Right atrium auricular region (tissue), 2 donors: ENCODE measurements around the gene LTBP2. TPM values are rescaled to one million over a fixed set of nuclear protein-coding genes. Genes with fewer than 3 reads are reported as not detected.
A peak's percentile ranks its signal among the peaks of the same experiment; 100 is the strongest.

Source experiments
- DNase-seq: peaks from one replicate; pipeline ENCODE4 v3.0.0-alpha.2; 2019; ENCODE audit warnings: low spot score
- H3K27ac ChIP-seq, 2 donors: fragments of 200-600 bp; sonication (generic); 1 replicate in 1 of 2; 2 replicates in 1 of 2; pipeline ENCODE4 v1.5.1; 2016 to 2019
- H3K27me3 ChIP-seq, 2 donors: fragments of 200-600 bp; sonication (generic); one replicate each; pipeline versions ENCODE4 v1.5.1 to v1.6.0; 2017 to 2019
- H3K36me3 ChIP-seq: fragments of 200-600 bp; sonication (generic); one replicate; pipeline ENCODE4 v1.5.1; 2016
- H3K4me1 ChIP-seq, 2 donors: fragments of 200-600 bp; sonication (generic); one replicate each; pipeline versions ENCODE4 v1.5.1 to v1.6.0; 2017 to 2019
- H3K4me3 ChIP-seq, 2 donors: fragments of 200-600 bp; sonication (generic); 1 replicate in 1 of 2; 2 replicates in 1 of 2; pipeline ENCODE4 v1.5.1; 2017 to 2019; ENCODE audit warnings: mild to moderate bottlenecking in 1 of 2, moderate library complexity in 1 of 2
- H3K9me3 ChIP-seq, 2 donors: fragments of 200-600 bp; sonication (generic); one replicate each; pipeline ENCODE4 v1.5.1; 2019
- total RNA-seq, 2 donors: library from RNA; depleted of rRNA; stranded (reverse); fragments of >200 nt; gene quantifications; one replicate each; pipeline ENCODE4 v1.1.0, GENCODE V29; 2016
- TF ChIP-seq, protein P1 (sequence below), 2 donors: fragments of 200-600 bp; sonication (generic); IDR thresholded peaks; one replicate each; pipeline ENCODE4 v1.5.1; 2019; ENCODE audit warnings: antibody characterized with exemption in 2 of 2

The LTBP2 gene
- total RNA-seq, 2 donors from 2014 or later: 32.1 to 102 TPM

- no peaks in the 10 kb centered on the region for H3K9me3 ChIP-seq
- H3K4me1 ChIP-seq: peaks cover 0 to 17% of the 10 kb centered on the region in 2 donors
- DNase-seq: no peak
- TF ChIP-seq, protein P1, sequence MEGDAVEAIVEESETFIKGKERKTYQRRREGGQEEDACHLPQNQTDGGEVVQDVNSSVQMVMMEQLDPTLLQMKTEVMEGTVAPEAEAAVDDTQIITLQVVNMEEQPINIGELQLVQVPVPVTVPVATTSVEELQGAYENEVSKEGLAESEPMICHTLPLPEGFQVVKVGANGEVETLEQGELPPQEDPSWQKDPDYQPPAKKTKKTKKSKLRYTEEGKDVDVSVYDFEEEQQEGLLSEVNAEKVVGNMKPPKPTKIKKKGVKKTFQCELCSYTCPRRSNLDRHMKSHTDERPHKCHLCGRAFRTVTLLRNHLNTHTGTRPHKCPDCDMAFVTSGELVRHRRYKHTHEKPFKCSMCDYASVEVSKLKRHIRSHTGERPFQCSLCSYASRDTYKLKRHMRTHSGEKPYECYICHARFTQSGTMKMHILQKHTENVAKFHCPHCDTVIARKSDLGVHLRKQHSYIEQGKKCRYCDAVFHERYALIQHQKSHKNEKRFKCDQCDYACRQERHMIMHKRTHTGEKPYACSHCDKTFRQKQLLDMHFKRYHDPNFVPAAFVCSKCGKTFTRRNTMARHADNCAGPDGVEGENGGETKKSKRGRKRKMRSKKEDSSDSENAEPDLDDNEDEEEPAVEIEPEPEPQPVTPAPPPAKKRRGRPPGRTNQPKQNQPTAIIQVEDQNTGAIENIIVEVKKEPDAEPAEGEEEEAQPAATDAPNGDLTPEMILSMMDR (IDR thresholded peaks at IDR 0.05): no peak
- no peaks in the 10 kb centered on the region for H3K36me3 ChIP-seq
- no peak overlapping the region for H3K4me3 ChIP-seq
- no peaks in the 10 kb centered on the region for H3K27me3 ChIP-seq
- peak overlapping the region; percentile 47 for H3K27ac ChIP-seq
Measured at GRCh38 chr14:74645756-74646470, 33.9 kb upstream of the LTBP2 start.

DNA sequence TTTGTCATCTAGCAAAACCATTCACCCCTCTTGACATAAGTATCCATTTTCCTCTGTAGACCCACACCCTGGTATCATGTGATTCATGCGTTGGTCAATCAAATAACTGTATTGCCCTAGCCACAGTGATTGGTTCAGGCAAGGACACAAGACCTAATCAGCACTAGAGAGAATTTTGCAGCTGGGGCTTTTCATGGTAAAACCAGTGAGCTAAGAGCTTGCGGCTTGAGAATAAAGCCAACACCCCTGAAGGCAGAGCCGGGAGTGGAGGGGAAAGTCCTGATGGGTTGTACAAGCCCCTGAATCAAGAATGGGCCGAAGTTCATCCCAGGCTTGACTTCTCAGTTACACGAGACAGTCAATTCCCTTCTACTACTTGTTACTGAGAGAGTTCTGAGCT is 33.2 kb upstream of the LTBP2 start:
- H3K9me3 ChIP-seq: no peaks in the 10 kb centered on the region
- H3K27ac ChIP-seq: peak overlapping the region; percentile 47
- no peak overlapping the region for H3K4me3 ChIP-seq
- TF ChIP-seq, protein P1 (IDR thresholded peaks at IDR 0.05): no peak
- no peaks in the 10 kb centered on the region for H3K27me3 ChIP-seq
- H3K36me3 ChIP-seq: no peaks in the 10 kb centered on the region
- DNase-seq: no peak
- peaks cover 0 to 17% of the 10 kb centered on the region in 2 donors for H3K4me1 ChIP-seq

GRCh38 chr14:74641601-74642391 is 29.8 kb upstream of the LTBP2 start:
- Histone ChIP-seq H3K9me3 (no peaks in the 10 kb centered on the region), H3K36me3 (no peaks in the 10 kb centered on the region), H3K27me3 (no peaks in the 10 kb centered on the region), H3K27ac (peak overlapping the region in 1 of 2 donors; percentile 45), H3K4me1 (peaks cover 0 to 25% of the 10 kb centered on the region in 2 donors), H3K4me3 (no peak overlapping the region)
- no peak for DNase-seq
- TF ChIP-seq, protein P1 (IDR thresholded peaks at IDR 0.05): no peak

- peak overlapping the region in 1 of 2 donors; percentile 55 for H3K27ac ChIP-seq
Measured at GRCh38 chr14:74638966-74639365, 26.9 kb upstream of the LTBP2 start.

DNA sequence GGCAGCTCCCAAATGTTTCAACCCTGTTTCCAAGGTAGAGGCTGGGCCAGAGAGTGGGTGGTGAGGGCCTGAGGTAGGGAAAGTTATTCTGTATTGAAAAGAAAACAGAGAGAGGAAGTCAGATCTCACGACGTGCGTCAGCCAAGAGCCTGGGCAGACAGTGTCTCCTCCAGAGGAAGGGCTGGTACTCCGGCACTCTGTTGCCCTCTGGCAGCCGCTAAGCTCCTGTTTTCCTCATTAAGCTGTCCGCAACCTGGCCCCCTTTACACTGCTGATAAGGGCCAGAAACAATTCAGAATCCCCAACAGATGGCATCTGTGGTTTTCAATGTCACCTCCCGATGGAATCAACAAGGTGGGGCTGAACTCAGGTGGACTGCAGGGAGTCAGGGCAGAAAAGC is 26.0 kb upstream of the LTBP2 start:
- H3K4me3 ChIP-seq: no peak overlapping the region
- peak overlapping the region; percentile 53 to 55 for H3K27ac ChIP-seq
- no peaks in the 10 kb centered on the region for H3K27me3 ChIP-seq
- peaks cover 0 to 26% of the 10 kb centered on the region in 2 donors for H3K4me1 ChIP-seq
- no peaks in the 10 kb centered on the region for H3K9me3 ChIP-seq
- no peak for DNase-seq
- no peaks in the 10 kb centered on the region for H3K36me3 ChIP-seq
- TF ChIP-seq, protein P1 (IDR thresholded peaks at IDR 0.05): no peak

More at GRCh38 chr14:74638966-74639365, 26.9 kb upstream of the LTBP2 start:
- Histone ChIP-seq H3K27me3 (no peaks in the 10 kb centered on the region), H3K4me3 (no peak overlapping the region), H3K4me1 (peaks cover 0 to 26% of the 10 kb centered on the region in 2 donors), H3K36me3 (no peaks in the 10 kb centered on the region), H3K9me3 (no peaks in the 10 kb centered on the region)
- DNase-seq: no peak
- TF ChIP-seq, protein P1 (IDR thresholded peaks at IDR 0.05): no peak
